Bronchial epithelial cell (primary cell): ENCODE data around the gene KRT31. TPM values are rescaled to one million over a fixed set of nuclear protein-coding genes. Genes with fewer than 3 reads are reported as not detected.

ENCODE experiments used
- DNase-seq: peaks from one replicate; pipeline ENCODE4 v3.0.0-alpha.2; 2010; ENCODE audit warnings: low read depth
- FAIRE-seq: peaks from 2 replicates; lab custom pipeline; 2011; peaks lifted over from hg19 to GRCh38; lab: Jason Lieb, UNC
- H3K27me3 ChIP-seq: 2 replicates; pipeline ENCODE4 v1.5.1; 2011; ENCODE audit warnings: low read length; ENCODE audit not compliant: control insufficient read depth, insufficient read depth
- H3K36me3 ChIP-seq: 2 replicates; pipeline ENCODE4 v1.5.1; 2011; ENCODE audit warnings: low read length; ENCODE audit not compliant: control insufficient read depth, insufficient read depth
- H3K4me3 ChIP-seq: 2 replicates; pipeline ENCODE4 v1.5.1; 2011; ENCODE audit warnings: mild to moderate bottlenecking, low read depth, low read length, control low read depth
- CTCF ChIP-seq: IDR thresholded peaks from 2 replicates; pipeline ENCODE4 v1.5.1; 2011; ENCODE audit warnings: mild to moderate bottlenecking, moderate library complexity, low read length, control low read depth, inconsistent platforms; ENCODE audit not compliant: insufficient read depth, severe bottlenecking
- total RNA-seq: library from RNA; depleted of rRNA; stranded (reverse); fragments of >200 nt; gene quantifications from 2 replicates; pipeline ENCODE4 v1.2.1, GENCODE V29; 2014

The KRT31 gene
- total RNA-seq, 1 donor from 2014 or later = not detected

- no peak for DNase-seq
- Histone ChIP-seq H3K36me3 (no peaks in the 10 kb centered on the region), H3K27me3 (no peaks in the 10 kb centered on the region), H3K4me3 (no peak overlapping the region)
- TF ChIP-seq CTCF = no peak
- peak; percentile 64 for FAIRE-seq
Measured at GRCh38 chr17:41345992-41346391, 51.4 kb downstream of the KRT31 start.

Other genes with a start within 250 kb of the KRT31 start
- gene KRTAP4-5, start 247.8 kb downstream of the KRT31 start, total RNA-seq = not detected in 2 replicates
- gene KRTAP4-4, start 236.9 kb downstream of the KRT31 start, total RNA-seq = not detected in 2 replicates
- gene KRTAP4-3, start 229.4 kb downstream of the KRT31 start, total RNA-seq = not detected in 2 replicates
- gene KRTAP4-2, start 219.4 kb downstream of the KRT31 start, total RNA-seq = not detected in 2 replicates
- gene KRTAP4-1, start 212.7 kb downstream of the KRT31 start, total RNA-seq = not detected in 2 replicates
- not detected in 2 replicates for gene KRTAP9-1, start 207.7 kb downstream of the KRT31 start, total RNA-seq
- gene KRTAP9-2, start 171.0 kb downstream of the KRT31 start, total RNA-seq = not detected in 2 replicates
- gene KRTAP9-3, start 165.2 kb downstream of the KRT31 start, total RNA-seq = not detected in 2 replicates
- gene KRTAP9-8, start 159.6 kb downstream of the KRT31 start, total RNA-seq = not detected in 2 replicates
- gene KRTAP9-4, start 147.9 kb downstream of the KRT31 start, total RNA-seq = not detected in 2 replicates
- not detected in 2 replicates for gene KRTAP9-9, start 142.2 kb downstream of the KRT31 start, total RNA-seq
- not detected in 2 replicates for gene KRTAP9-6, start 132.2 kb downstream of the KRT31 start, total RNA-seq
- not detected in 2 replicates for gene KRTAP9-7, start 121.9 kb downstream of the KRT31 start, total RNA-seq
- not detected in 2 replicates for gene KRTAP29-1, start 94.8 kb downstream of the KRT31 start, total RNA-seq
- not detected in 2 replicates for gene KRTAP16-1, start 88.3 kb downstream of the KRT31 start, total RNA-seq
- not detected in 2 replicates for gene KRTAP17-1, start 81.9 kb downstream of the KRT31 start, total RNA-seq
- gene KRT33A, start 46.8 kb downstream of the KRT31 start, total RNA-seq = 0.13 TPM in 1 of 2 replicates, not detected in the other
- gene KRT33B, start 27.8 kb downstream of the KRT31 start, total RNA-seq = 0.79 and 1.7 TPM in 2 replicates
- gene KRT34, start 15.3 kb downstream of the KRT31 start, total RNA-seq = 0.26 and 0.53 TPM in 2 replicates
- gene KRT37, start 27.0 kb upstream of the KRT31 start, total RNA-seq = not detected in 2 replicates
- gene KRT38, start 43.4 kb upstream of the KRT31 start, total RNA-seq = not detected in 2 replicates
- 0.13 TPM in 1 of 2 replicates, not detected in the other for gene KRT32, start 69.8 kb upstream of the KRT31 start, total RNA-seq
- not detected in 2 replicates for gene KRT35, start 83.5 kb upstream of the KRT31 start, total RNA-seq
- gene KRT36, start 92.3 kb upstream of the KRT31 start, total RNA-seq = under 0.01 TPM in 1 of 2 replicates, not detected in the other
- gene KRT13, start 108.0 kb upstream of the KRT31 start, total RNA-seq = 112 and 242 TPM in 2 replicates
- gene KRT15, start 121.3 kb upstream of the KRT31 start, total RNA-seq = 67.9 and 71.8 TPM in 2 replicates
- gene KRT19, start 130.7 kb upstream of the KRT31 start, total RNA-seq = 3,104 and 4,112 TPM in 2 replicates
- gene KRT9, start 174.5 kb upstream of the KRT31 start, total RNA-seq = 0.26 and 0.51 TPM in 2 replicates
- 463 and 1,445 TPM in 2 replicates for gene KRT14, start 189.3 kb upstream of the KRT31 start, total RNA-seq
- 1,390 and 10,131 TPM in 2 replicates for gene KRT16, start 215.2 kb upstream of the KRT31 start, total RNA-seq
- gene KRT17, start 227.0 kb upstream of the KRT31 start, total RNA-seq = 25,286 and 30,463 TPM in 2 replicates